GM19467 (cell line): ENCODE measurements around the gene SV2C.

Source experiments
- ATAC-seq: cut with Tn5 transposase; IDR thresholded peaks from one replicate; pipeline ENCODE4 v1.9.1; 2021; ENCODE audit warnings: mild to moderate bottlenecking, moderate library complexity; ENCODE audit not compliant: unreplicated experiment

SV2C gene

DNA sequence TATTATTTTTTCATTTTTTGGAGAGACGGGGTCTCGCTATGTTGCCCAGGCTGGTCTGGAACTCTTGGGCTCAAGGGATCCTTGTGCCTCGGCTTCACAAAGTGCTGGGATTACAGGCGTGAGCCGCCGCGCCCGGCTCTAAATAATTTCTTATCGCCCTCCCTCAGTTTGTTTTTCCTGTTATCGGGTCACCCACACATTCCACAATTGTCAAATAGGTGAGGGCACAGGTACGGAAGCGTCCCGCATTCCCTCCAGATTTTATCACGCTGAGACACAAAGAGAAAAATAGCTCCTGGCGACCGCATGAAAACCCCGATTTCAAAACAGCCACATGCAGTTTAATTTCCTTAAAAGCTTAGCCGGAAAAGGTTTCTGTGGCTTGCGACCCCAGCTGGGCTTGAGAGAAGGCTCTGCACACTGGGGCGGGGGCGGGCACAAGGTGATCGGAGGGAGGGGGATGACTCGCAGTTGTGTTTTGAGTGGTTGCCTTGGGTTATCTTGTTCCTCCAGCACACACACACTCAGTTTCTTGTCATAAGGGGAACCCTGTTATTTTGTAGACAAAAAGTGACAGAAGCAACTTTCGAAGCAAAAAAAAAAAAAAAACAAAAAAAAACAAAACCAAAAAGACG lies 319.2 kb downstream of the SV2C start:
- peak; percentile 29 for ATAC-seq

DNA sequence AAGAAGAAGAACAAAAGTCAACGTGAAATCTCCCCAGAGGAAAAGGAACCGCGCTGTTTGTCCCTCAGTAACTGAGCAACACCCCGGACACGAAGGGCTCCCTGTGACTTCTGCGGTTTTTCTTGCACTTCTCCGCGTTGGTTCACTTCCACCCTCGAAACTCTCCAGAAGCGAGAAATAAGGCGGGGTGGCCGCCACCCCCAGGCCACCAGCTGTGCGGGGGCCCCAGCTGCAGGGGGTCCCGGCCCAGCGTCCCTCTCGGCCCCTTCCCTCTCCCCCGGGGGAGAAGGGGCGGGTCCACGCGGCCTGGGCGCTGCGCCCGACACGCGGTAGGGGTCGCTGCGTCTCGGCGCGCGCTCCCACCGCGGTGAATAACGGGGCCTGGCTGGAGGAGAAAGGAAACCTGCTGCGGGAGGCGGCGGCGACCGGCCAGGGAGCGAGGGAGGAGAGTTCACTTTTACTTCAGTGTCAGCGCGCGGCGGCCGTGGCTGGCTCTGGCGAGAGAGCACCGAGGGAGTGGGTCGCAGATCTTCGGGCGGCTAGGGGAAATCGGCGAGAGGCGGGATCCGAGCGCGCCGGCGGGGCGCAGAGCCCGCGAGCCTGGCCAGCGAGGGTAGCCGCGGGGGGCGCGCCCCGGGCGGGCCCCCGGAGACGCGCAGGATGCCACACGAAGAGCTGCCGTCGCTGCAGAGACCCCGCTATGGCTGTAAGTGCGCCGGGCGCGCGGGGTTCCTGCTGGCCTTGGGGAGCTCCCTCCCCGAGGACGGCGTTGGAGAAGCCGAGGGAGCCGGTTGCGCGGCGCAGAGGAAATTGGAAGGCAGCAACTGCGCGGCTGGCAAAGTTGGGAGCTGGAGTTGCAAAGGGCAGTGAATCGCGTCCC lies 319.9 kb downstream of the SV2C start, which contains the start of gene IQGAP2:
IQGAP2 (plus strand) TSS at position 400 of the 880 bp plus-strand sequence; CDS start at position 661, 261 bp downstream.
- ATAC-seq: peak; percentile 52
